AG04449 (cell line): ENCODE measurements around the gene PRKCE.

Source experiments
- CTCF ChIA-PET: fragments of 350-600 bp; formaldehyde crosslinking; extraction: SDS; loops from one replicate; lab custom pipeline; 2021; ENCODE audit warnings: antibody characterized with exemption; lab: Yijun Ruan, JAX
- POLR2A ChIA-PET: fragments of 400-600, 350-600 bp; formaldehyde crosslinking; extraction: SDS; loops from one replicate; lab custom pipeline; 2020; ENCODE audit warnings: antibody characterized with exemption, inconsistent platforms; lab: Yijun Ruan, JAX
- DNase-seq: peaks from one replicate; pipeline ENCODE4 v3.0.0-alpha.2; 2010; ENCODE audit warnings: low read depth, low spot score
- H3K4me3 ChIP-seq: 2 replicates; pipeline ENCODE4 v1.5.1; 2011; ENCODE audit warnings: low read depth, mild to moderate bottlenecking, control low read depth, low read length
- CTCF ChIP-seq: IDR thresholded peaks from one replicate; pipeline ENCODE4 v1.5.1; 2011; ENCODE audit warnings: mild to moderate bottlenecking, moderate library complexity, low read length, control low read depth, inconsistent platforms; ENCODE audit not compliant: insufficient read depth; ENCODE audit errors: missing control alignments

The PRKCE gene

GRCh38 chr2:46075848-46076247 lies 424.4 kb downstream of the PRKCE start:
- TF ChIP-seq CTCF: no peak
- CTCF ChIA-PET: no interaction called here
- DNase-seq: no peak
- POLR2A ChIA-PET: interaction anchor here (2.2 kb wide), 1 partner anchor 222 kb away, joined by 17 read pairs; the partner anchor contains the start of gene EPAS1
- no peak overlapping the region for H3K4me3 ChIP-seq

GRCh38 chr2:46076251-46076650 lies 424.8 kb downstream of the PRKCE start:
- CTCF ChIA-PET: no interaction called here

GRCh38 chr2:46076875-46077274 lies 425.4 kb downstream of the PRKCE start:
- DNase-seq: no peak
- CTCF ChIA-PET: no interaction called here
- TF ChIP-seq CTCF: no peak
- POLR2A ChIA-PET: no interaction called here
- H3K4me3 ChIP-seq: no peak overlapping the region

More at GRCh38 chr2:46076251-46076650, 424.8 kb downstream of the PRKCE start:
- POLR2A ChIA-PET: no interaction called here
- DNase-seq: no peak
- no peak for TF ChIP-seq CTCF
- no peak overlapping the region for H3K4me3 ChIP-seq

- no peak for DNase-seq
- CTCF ChIA-PET: interaction anchor here (0.6 kb wide), 1 partner anchor 14 kb away, joined by 3 read pairs; no protein-coding TSS in a partner anchor
- no peak overlapping the region for H3K4me3 ChIP-seq
- POLR2A ChIA-PET: no interaction called here
- TF ChIP-seq CTCF: no peak
These were observed 426.1 kb downstream of the PRKCE start for GRCh38 chr2:46077522-46078107.

- no peak for DNase-seq
- TF ChIP-seq CTCF: no peak
- POLR2A ChIA-PET: interaction anchor here (0.9 kb wide), 1 partner anchor 78 kb away, joined by 3 read pairs; no protein-coding TSS in a partner anchor
- CTCF ChIA-PET: interaction anchor here (0.8 to 1.7 kb wide), 6 partner anchors 13 to 217 kb away, joined by 3 to 8 read pairs (median 3); partner anchors contain the start of gene EPAS1
- H3K4me3 ChIP-seq: no peak overlapping the region
These were observed 428.6 kb downstream of the PRKCE start for GRCh38 chr2:46079985-46080560.
